K562 (cell line): ENCODE measurements around the gene EXOC6. TPM values are rescaled to one million over a fixed set of nuclear protein-coding genes. Genes with fewer than 3 reads are reported as not detected.

Experiments used
- CEBPG ChIP-seq, 3 experiments: fragments of 200-800 bp in 1 of 3; sonication (Bioruptor generic) in 1 of 3; sonication (generic) in 1 of 3; formaldehyde crosslinking in 1 of 3; IDR thresholded peaks in 2 of 3; conservative IDR thresholded peaks in 1 of 3; 2 replicates each; pipeline versions ENCODE4 v1.6.1 to v1.8.0; 2016 to 2022; ENCODE audit warnings: missing compliant biosample characterization in 2 of 3, missing genetic modification characterization in 2 of 3, mild to moderate bottlenecking in 1 of 3, missing genetic modification reagents in 1 of 3
- FOXP1 ChIP-seq: sonication (generic); formaldehyde crosslinking; IDR thresholded peaks from 2 replicates; pipeline ENCODE4 v1.8.0; 2022; ENCODE audit warnings: mild to moderate bottlenecking, missing genetic modification reagents
- NCOA4 ChIP-seq: fragments of 450-650 bp; IDR thresholded peaks from 2 replicates; pipeline ENCODE4 v1.6.1; 2018; ENCODE audit warnings: mild to moderate bottlenecking; ENCODE audit not compliant: partially characterized antibody
- NFRKB ChIP-seq: fragments of 450-650 bp; IDR thresholded peaks from 2 replicates; pipeline ENCODE4 v1.6.1; 2016; ENCODE audit warnings: low read depth
- NFXL1 ChIP-seq: fragments of 450-650 bp; formaldehyde crosslinking; IDR thresholded peaks from 2 replicates; pipeline ENCODE4 v1.4.0; 2021; ENCODE audit warnings: mild to moderate bottlenecking
- NUFIP1 ChIP-seq: fragments of 450-650 bp; IDR thresholded peaks from 2 replicates; pipeline ENCODE4 v1.6.1; 2018; ENCODE audit not compliant: partially characterized antibody
- RB1 ChIP-seq: fragments of 450-650 bp; IDR thresholded peaks from 2 replicates; pipeline ENCODE4 v1.6.1; 2017; ENCODE audit warnings: low read depth, mild to moderate bottlenecking
- TFAM ChIP-seq: fragments of 250-450 bp; sonication (Bioruptor Pico); conservative IDR thresholded peaks from 2 replicates; pipeline ENCODE4 v1.5.0; 2021; ENCODE audit warnings: mild to moderate bottlenecking, moderate library complexity
- polyA plus RNA-seq, 8 experiments: library from polyadenylated mRNA; depleted of rRNA in 4 of 8; stranded (reverse) in 5 of 8; unstranded in 3 of 8; fragments of >200 nt; fragmentation: Nextera tagmentation in 2 of 8; fragmentation: Illumina TruSeq in 1 of 8; extraction: Ambion mirVana in 2 of 8; extraction: Trizol in 1 of 8; gene quantifications; 2 replicates each; pipeline versions ENCODE4 v1.2.1 to v1.2.3, GENCODE V29; 2011 to 2014; ENCODE audit warnings: inconsistent platforms in 1 of 8, missing spikeins in 1 of 8
- total RNA-seq, 7 experiments: library from RNA; depleted of rRNA in 6 of 7; stranded (reverse); fragments of >200 nt in 6 of 7; fragmentation: Illumina TruSeq in 2 of 7; extraction: Trizol in 2 of 7; gene quantifications; 2 replicates each; pipeline versions ENCODE4 v1.2.1 to v1.2.3, GENCODE V29; 2011 to 2021; ENCODE audit warnings: low replicate concordance in 1 of 7
- TF ChIP-seq, protein P1 (sequence below): fragments of 450-650 bp; IDR thresholded peaks from 2 replicates; pipeline ENCODE4 v1.6.1; 2016; ENCODE audit warnings: mild to moderate bottlenecking, moderate library complexity
- TF ChIP-seq, protein P2 (sequence below): fragments of 250-450 bp; sonication (Bioruptor Pico); IDR thresholded peaks from 2 replicates; pipeline ENCODE4 v1.5.0; 2021
- TF ChIP-seq, protein P3 (sequence below): fragments of 250-450 bp; sonication (Bioruptor Pico); IDR thresholded peaks from 2 replicates; pipeline ENCODE4 v1.8.0; 2022; ENCODE audit warnings: inconsistent platforms, mild to moderate bottlenecking, moderate library complexity, borderline replicate concordance

The EXOC6 gene
- total and polyA plus RNA-seq, 9 of the 15 experiments (the other 6 are each of a cell fraction or from before 2014, with no cell fraction given): 13.9 to 42.8 (median 24.9) TPM

DNA sequence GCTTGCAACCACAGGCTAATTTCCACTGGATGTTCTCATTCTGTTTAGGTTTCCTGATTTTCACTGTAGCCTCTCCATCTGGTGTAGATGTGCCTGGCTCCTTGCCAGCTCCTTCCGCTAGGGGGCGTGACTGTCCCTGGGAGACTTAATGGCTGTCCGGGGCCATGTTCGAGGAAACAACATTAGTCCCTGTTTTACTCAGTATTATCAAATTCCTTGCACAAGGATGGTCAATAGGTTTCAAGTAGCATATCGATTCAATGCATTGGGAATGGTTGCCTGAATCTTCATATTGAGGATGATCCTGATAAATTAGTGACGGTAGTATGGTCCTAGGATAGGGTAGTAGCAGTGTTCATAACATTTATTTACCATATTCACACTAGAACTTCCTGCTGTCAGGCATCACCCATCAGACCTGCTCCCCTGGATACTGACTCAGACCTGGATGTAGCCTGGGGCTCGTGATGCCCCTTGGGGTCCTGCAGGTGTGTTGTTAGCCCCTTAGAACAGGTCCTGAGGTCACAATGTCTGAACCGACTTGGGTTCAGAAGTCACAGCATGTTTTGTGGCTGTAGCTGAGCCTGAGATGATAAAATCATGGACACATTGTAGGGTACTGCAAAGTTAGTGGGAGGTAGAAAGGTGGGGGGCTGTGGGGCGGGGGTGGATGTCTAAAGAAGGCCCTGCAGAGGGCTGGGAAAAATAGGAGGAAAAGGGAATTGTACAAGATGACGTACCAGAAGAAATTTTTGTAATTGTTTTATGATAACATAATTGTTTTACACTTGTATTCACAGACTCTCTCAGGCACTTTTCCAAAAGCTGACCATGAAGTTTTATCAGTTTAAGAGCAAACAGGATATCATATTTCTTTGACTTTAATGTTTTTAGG lies 8.9 kb upstream of the EXOC6 start (continued):
- TF ChIP-seq NFXL1: 0 out of 2 replicates have a peak, but pooled peaks have one; percentile 38
- no peak for TF ChIP-seq NCOA4
- no peak for TF ChIP-seq NUFIP1
- TF ChIP-seq RB1: peak; percentile 28; the same call in 1 of the 2 replicates
- no peak for TF ChIP-seq FOXP1 (CRISPR knock-in tag)
- TF ChIP-seq NFRKB: peak; percentile 61; the same call in 1 of the 2 replicates
- TF ChIP-seq TFAM (CRISPR knock-in tag): no peak
- no peak for TF ChIP-seq CEBPG (CRISPR knock-in tag; IDR thresholded peaks at IDR 0.05)
- no peak for TF ChIP-seq CEBPG (tag; conservative IDR thresholded peaks at IDR 0.05 in 1 of 2, IDR thresholded peaks at IDR 0.05 in 1 of 2)
- TF ChIP-seq, protein P1, sequence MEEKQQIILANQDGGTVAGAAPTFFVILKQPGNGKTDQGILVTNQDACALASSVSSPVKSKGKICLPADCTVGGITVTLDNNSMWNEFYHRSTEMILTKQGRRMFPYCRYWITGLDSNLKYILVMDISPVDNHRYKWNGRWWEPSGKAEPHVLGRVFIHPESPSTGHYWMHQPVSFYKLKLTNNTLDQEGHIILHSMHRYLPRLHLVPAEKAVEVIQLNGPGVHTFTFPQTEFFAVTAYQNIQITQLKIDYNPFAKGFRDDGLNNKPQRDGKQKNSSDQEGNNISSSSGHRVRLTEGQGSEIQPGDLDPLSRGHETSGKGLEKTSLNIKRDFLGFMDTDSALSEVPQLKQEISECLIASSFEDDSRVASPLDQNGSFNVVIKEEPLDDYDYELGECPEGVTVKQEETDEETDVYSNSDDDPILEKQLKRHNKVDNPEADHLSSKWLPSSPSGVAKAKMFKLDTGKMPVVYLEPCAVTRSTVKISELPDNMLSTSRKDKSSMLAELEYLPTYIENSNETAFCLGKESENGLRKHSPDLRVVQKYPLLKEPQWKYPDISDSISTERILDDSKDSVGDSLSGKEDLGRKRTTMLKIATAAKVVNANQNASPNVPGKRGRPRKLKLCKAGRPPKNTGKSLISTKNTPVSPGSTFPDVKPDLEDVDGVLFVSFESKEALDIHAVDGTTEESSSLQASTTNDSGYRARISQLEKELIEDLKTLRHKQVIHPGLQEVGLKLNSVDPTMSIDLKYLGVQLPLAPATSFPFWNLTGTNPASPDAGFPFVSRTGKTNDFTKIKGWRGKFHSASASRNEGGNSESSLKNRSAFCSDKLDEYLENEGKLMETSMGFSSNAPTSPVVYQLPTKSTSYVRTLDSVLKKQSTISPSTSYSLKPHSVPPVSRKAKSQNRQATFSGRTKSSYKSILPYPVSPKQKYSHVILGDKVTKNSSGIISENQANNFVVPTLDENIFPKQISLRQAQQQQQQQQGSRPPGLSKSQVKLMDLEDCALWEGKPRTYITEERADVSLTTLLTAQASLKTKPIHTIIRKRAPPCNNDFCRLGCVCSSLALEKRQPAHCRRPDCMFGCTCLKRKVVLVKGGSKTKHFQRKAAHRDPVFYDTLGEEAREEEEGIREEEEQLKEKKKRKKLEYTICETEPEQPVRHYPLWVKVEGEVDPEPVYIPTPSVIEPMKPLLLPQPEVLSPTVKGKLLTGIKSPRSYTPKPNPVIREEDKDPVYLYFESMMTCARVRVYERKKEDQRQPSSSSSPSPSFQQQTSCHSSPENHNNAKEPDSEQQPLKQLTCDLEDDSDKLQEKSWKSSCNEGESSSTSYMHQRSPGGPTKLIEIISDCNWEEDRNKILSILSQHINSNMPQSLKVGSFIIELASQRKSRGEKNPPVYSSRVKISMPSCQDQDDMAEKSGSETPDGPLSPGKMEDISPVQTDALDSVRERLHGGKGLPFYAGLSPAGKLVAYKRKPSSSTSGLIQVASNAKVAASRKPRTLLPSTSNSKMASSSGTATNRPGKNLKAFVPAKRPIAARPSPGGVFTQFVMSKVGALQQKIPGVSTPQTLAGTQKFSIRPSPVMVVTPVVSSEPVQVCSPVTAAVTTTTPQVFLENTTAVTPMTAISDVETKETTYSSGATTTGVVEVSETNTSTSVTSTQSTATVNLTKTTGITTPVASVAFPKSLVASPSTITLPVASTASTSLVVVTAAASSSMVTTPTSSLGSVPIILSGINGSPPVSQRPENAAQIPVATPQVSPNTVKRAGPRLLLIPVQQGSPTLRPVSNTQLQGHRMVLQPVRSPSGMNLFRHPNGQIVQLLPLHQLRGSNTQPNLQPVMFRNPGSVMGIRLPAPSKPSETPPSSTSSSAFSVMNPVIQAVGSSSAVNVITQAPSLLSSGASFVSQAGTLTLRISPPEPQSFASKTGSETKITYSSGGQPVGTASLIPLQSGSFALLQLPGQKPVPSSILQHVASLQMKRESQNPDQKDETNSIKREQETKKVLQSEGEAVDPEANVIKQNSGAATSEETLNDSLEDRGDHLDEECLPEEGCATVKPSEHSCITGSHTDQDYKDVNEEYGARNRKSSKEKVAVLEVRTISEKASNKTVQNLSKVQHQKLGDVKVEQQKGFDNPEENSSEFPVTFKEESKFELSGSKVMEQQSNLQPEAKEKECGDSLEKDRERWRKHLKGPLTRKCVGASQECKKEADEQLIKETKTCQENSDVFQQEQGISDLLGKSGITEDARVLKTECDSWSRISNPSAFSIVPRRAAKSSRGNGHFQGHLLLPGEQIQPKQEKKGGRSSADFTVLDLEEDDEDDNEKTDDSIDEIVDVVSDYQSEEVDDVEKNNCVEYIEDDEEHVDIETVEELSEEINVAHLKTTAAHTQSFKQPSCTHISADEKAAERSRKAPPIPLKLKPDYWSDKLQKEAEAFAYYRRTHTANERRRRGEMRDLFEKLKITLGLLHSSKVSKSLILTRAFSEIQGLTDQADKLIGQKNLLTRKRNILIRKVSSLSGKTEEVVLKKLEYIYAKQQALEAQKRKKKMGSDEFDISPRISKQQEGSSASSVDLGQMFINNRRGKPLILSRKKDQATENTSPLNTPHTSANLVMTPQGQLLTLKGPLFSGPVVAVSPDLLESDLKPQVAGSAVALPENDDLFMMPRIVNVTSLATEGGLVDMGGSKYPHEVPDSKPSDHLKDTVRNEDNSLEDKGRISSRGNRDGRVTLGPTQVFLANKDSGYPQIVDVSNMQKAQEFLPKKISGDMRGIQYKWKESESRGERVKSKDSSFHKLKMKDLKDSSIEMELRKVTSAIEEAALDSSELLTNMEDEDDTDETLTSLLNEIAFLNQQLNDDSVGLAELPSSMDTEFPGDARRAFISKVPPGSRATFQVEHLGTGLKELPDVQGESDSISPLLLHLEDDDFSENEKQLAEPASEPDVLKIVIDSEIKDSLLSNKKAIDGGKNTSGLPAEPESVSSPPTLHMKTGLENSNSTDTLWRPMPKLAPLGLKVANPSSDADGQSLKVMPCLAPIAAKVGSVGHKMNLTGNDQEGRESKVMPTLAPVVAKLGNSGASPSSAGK: peak; percentile 29; the same call in 1 of the 2 replicates
- TF ChIP-seq, protein P2, sequence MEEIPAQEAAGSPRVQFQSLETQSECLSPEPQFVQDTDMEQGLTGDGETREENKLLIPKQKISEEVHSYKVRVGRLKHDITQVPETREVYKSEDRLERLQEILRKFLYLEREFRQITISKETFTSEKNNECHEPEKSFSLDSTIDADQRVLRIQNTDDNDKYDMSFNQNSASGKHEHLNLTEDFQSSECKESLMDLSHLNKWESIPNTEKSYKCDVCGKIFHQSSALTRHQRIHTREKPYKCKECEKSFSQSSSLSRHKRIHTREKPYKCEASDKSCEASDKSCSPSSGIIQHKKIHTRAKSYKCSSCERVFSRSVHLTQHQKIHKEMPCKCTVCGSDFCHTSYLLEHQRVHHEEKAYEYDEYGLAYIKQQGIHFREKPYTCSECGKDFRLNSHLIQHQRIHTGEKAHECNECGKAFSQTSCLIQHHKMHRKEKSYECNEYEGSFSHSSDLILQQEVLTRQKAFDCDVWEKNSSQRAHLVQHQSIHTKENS (CRISPR knock-in tag): no peak
- TF ChIP-seq, protein P3, sequence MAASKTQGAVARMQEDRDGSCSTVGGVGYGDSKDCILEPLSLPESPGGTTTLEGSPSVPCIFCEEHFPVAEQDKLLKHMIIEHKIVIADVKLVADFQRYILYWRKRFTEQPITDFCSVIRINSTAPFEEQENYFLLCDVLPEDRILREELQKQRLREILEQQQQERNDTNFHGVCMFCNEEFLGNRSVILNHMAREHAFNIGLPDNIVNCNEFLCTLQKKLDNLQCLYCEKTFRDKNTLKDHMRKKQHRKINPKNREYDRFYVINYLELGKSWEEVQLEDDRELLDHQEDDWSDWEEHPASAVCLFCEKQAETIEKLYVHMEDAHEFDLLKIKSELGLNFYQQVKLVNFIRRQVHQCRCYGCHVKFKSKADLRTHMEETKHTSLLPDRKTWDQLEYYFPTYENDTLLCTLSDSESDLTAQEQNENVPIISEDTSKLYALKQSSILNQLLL: no peak
